ENCODE results near the gene ACOT7.
"Not testable (repeated sequence)": the region's sequence is repeated elsewhere in the genome, so short reads cannot be mapped to it uniquely, and the experiment has no call there.

ACOT7 gene

DNA sequence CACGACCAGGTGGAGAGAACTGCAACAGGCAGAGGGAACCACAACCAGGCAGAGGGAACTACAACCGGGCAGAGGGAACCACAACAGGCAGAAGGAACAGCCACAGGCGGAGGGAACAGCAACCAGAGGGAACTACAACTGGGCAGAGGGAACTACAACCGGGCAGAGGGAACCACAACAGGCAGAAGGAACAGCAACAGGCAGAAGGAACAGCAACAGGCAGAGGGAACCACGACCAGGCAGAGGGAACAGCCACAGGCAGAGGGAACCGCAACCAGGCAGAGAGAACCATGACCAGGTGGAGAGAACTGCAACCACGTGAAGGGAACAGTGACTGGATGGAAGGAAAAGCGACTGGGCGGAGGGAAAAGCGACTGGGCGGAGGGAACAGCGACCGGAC lies 85.1 kb downstream of the ACOT7 start:
- no peak for DNase-seq

GRCh38 chr1:6307682-6308081 lies 85.9 kb downstream of the ACOT7 start:
- not testable (repeated sequence) for DNase-seq

- DNase-seq: no peak
Measured at GRCh38 chr1:6307099-6307498, 86.5 kb downstream of the ACOT7 start.

- peak; percentile 29 for DNase-seq
Measured at GRCh38 chr1:6303397-6304012, 90.1 kb downstream of the ACOT7 start.

DNA sequence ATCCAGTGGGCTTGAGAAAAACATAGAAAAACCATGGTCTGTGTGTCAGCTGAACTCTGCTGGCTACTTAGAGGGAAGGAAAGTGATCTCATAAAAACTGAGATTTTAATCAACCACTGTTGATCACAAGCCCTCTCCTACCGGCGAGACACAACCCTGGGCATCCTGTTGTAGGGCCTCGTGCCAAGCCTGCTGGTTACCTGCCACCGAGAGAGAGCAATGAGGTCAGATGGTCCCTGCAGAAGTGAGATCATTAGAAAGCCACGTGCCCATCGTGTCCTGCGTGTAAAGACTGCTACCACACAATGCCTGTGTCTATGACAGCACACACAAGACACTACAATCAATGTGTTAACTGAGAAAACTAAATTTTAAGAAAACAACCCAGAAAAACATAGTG lies 91.0 kb downstream of the ACOT7 start:
- no peak for DNase-seq

GRCh38 chr1:6301526-6301925 lies 92.0 kb downstream of the ACOT7 start:
- DNase-seq: no peak

DNA sequence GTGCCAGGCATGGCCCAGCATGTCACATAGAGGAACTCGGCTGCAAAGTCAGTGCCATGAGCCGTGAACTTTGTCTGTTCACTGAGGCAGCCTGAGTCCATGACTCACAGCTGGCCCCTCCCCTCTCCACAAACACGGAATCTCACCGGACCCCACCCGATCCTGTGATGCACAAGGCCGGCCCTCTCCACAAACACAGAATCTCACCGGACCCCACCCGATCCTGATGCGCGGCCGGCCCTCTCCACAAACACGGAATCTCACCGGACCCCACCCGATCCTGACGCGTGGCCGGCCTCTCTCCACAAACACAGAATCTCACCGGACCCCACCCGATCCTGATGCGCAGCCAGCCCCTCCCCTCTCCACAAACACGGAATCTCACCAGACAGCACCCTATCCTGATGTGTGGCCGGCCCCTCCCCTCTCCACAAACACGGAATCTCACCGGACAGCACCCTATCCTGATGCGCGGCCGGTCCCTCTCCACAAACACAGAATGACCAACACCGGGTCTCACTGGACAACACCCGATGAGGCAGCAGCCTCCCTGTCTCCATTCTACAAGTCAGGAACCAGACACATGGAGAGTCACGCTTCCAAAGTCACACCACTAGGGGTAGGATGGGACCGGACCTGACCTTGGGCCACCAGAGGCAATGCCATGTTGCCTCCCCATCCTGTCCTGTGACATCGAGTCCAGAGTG lies 93.1 kb downstream of the ACOT7 start:
- no peak for DNase-seq

DNA sequence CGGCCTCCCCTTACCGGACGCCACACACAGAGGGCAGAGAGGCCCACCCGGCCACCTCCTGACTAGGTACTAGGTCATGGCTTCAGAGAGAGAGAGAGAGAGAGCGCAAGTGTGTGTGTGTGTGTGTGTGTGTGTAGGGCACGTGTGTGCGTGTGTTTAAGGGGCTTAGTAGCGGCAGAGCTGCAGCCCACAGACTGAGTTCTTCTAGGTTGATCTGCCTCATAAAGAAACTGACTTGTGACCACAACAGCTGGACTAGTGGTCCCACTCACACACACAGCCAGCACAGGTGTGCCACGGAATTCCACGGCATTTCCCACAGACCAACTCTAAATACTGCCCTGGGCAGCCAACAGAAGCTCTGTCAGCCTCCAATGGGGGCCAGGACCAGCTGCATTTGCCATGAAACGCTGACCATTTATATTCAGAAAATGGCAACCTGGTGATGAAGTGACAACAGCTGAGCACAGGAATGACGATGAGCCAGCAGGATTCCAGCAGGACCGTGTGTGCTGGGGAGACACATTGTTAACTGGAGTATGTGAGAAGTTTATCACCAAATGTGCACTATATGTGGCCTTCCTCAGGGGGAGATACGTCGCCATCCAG lies 93.9 kb downstream of the ACOT7 start:
- no peak for DNase-seq

DNA sequence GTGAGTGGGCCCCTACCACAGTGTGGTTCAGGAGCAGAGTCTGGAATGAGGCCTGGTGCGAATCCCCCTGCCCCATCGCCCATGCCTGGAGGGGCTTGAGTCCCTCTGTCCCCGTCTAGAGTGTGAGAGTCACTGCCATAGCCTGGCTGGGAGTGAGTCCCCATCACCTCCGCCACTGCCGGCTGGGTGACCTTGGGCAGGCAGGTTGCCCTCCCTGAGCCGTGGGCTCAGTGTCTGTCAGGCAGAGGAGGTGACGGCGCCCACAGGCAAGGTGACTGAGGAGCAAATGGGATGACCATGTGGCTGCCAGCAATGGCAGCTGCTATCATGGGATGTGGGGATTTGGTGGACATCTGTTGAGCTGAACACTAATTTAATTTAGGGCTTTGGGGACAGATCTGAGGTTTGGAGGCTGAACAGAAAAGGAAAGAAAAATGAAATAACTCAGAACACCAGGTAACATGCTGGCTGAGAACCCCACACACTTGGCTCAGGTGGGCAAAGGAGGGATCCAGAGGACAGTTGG lies 94.6 kb downstream of the ACOT7 start:
- no peak for DNase-seq

- no peak for DNase-seq
Measured at GRCh38 chr1:6298530-6298929, 95.0 kb downstream of the ACOT7 start.

DNA sequence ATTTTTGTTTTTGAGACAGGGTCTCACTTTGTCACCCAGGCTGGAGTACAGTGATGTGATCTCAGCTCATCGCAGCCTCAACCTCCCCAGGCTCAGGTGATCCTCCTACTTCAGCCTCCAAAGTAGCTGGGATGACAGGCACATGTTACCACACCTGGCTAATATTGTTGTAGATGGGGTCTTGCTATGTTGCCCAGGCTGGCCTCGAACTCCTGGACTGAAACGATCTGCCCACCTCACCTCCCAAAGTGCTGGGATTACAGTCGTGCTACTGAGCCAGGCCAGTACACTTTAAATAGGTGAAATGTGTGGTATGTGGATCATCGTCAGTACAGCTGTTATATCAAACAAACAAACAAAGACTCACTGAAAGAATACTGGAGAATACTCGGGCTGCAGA lies 97.7 kb downstream of the ACOT7 start:
- no peak for DNase-seq

- DNase-seq: no peak
Measured at GRCh38 chr1:6294890-6295556, 98.5 kb downstream of the ACOT7 start.

- no peak for DNase-seq
Measured at GRCh38 chr1:6294080-6294889, 99.3 kb downstream of the ACOT7 start.

- no peak for DNase-seq
Measured at GRCh38 chr1:6292102-6292501, 101.5 kb downstream of the ACOT7 start.

DNA sequence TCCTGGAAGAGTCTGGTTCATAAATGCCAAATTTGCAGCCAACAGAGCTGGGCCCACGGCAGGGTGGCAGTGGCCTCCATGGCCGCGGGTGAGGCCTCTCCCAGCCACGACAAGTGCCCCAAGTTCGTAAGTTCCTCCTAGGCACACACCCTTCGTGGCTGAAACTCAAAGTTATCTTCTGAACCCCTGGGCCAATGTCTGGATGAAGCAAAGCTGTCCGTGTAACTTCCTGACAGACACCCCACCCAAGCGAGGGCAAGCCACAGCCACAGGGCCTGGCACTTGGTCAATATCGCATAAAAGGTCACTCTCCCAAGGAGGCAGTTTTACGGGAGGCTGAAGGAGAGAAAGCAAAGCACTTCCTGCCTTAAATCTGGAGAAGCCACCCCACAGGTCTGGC lies 104.9 kb downstream of the ACOT7 start:
- DNase-seq: no peak

GRCh38 chr1:6288026-6288425 lies 105.5 kb downstream of the ACOT7 start:
- no peak for DNase-seq

DNA sequence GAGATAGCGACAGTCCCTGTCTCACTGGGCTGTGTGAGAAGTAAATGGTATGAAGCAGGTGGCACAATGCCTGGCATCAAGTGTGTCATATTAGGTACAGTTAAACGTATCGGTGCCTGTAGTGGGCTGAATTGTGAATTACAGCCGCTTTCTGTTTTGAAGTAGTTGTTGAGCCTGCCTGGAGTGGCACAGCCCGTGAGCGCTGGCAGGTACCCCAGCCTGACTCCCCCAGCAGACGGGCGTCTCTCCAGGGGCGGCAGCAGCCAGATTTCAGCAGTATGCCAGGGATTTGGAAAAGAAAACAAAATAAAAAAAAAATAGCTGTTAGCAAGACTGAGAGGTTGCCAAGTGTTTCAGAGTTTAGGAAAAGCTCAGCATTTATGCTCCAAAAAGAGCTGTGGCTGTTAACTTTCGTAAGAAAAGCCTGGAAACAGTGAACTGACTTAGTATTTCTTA lies 106.1 kb downstream of the ACOT7 start:
- no peak for DNase-seq

- DNase-seq: no peak
Measured at GRCh38 chr1:6287029-6287428, 106.5 kb downstream of the ACOT7 start.

- no peak for DNase-seq
Measured at GRCh38 chr1:6286266-6286665, 107.3 kb downstream of the ACOT7 start.

DNA sequence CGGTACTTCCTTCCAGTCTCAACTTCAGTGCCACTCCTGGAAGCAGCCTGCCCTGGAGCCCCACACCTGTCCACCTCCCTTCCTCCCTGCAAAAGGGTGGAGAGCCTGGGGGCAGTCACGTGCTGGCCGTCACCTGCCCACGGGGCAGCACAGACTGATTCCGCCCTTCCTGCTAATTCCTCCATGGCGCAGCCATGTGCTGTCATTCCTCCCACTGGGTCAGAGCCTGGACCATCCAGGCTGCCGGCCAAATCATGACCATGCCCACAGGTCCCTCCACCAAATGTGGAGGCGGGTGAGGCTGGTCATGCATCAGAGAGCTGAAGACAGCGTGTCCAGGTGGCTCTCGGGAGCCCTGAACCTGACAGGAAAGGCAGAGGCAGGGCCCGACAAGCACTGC lies 108.2 kb downstream of the ACOT7 start:
- DNase-seq: no peak

GRCh38 chr1:6282577-6283270 lies 110.8 kb downstream of the ACOT7 start:
- DNase-seq: no peak

All from fibroblast of skin of scalp (primary cell).